Endothelial cell of umbilical vein (primary cell): ENCODE results near the gene PTGIR. TPM values are rescaled to one million over a fixed set of nuclear protein-coding genes. Genes with fewer than 3 reads are reported as not detected.

Source experiments
- BruUV-seq: library from RNA; stranded (reverse); fragments of 400-500 nt; replicated peaks from 2 replicates; lab custom pipeline; 2021; lab: Mats Ljungman, UMichigan
- CTCF ChIA-PET: fragments of 300-600, 350-600 bp; sonication (Branson Sonifier 250); formaldehyde crosslinking; loops from one replicate; lab custom pipeline; 2021; ENCODE audit warnings: antibody characterized with exemption, inconsistent platforms; lab: Charles Lee
- POLR2A ChIA-PET: fragments of 300-600, 350-600 bp; sonication (Branson Sonifier 250); formaldehyde crosslinking; loops from one replicate; lab custom pipeline; 2021; ENCODE audit warnings: antibody characterized with exemption, inconsistent platforms; lab: Charles Lee
- DNase-seq: peaks from one replicate; pipeline ENCODE4 v3.0.0-alpha.2; 2011; ENCODE audit warnings: low read depth, low spot score
- FAIRE-seq: peaks from 2 replicates; lab custom pipeline; 2011; peaks lifted over from hg19 to GRCh38; lab: Jason Lieb, UNC
- H2AFZ ChIP-seq: 2 replicates; pipeline ENCODE4 v1.6.0; 2012; ENCODE audit warnings: low read depth, low read length, control low read depth, inconsistent platforms
- H3K27ac ChIP-seq: 2 replicates; pipeline ENCODE4 v1.5.1; 2011; ENCODE audit warnings: low read depth, mild to moderate bottlenecking, control low read depth, low read length, moderate library complexity; ENCODE audit not compliant: insufficient read depth
- H3K27me3 ChIP-seq, 2 experiments: 2 replicates each; pipeline versions ENCODE4 v1.6.0 to v1.6.1; 2011; ENCODE audit warnings: low read length in 2 of 2, mixed read lengths in 1 of 2; ENCODE audit not compliant: control insufficient read depth in 2 of 2, insufficient read depth in 2 of 2
- H3K36me3 ChIP-seq, 2 experiments: 2 replicates in 1 of 2; 3 replicates in 1 of 2; pipeline ENCODE4 v1.5.1; 2011; ENCODE audit warnings: low read length in 2 of 2, mild to moderate bottlenecking in 1 of 2, moderate library complexity in 1 of 2; ENCODE audit not compliant: control insufficient read depth in 2 of 2, insufficient read depth in 2 of 2; ENCODE audit errors: extremely low read depth in 1 of 2
- H3K4me1 ChIP-seq: 3 replicates; pipeline ENCODE4 v1.5.1; 2011; ENCODE audit warnings: mild to moderate bottlenecking, low read length; ENCODE audit not compliant: control insufficient read depth, insufficient read depth; ENCODE audit errors: extremely low read depth
- H3K4me2 ChIP-seq: 2 replicates; pipeline ENCODE4 v1.6.1; 2011; ENCODE audit warnings: low read length, control low read depth, mixed read lengths; ENCODE audit not compliant: insufficient read depth
- H3K4me3 ChIP-seq, 3 experiments: fragments of 200-600 bp in 1 of 3; sonication (generic), shearing (Covaris generic) in 1 of 3; replicated peaks in 1 of 3; 2 replicates each; pipeline ENCODE4 v1.5.1; 2011 to 2016; ENCODE audit warnings: control low read depth in 3 of 3, low read length in 3 of 3, mild to moderate bottlenecking in 2 of 3, inconsistent platforms in 1 of 3, low read depth in 1 of 3, moderate library complexity in 1 of 3; ENCODE audit not compliant: insufficient read depth in 1 of 3
- H3K79me2 ChIP-seq: 2 replicates; pipeline ENCODE4 v1.6.0; 2012; ENCODE audit warnings: low read length, inconsistent platforms; ENCODE audit not compliant: control insufficient read depth, insufficient read depth
- H3K9ac ChIP-seq: replicated peaks from 2 replicates; pipeline ENCODE3; 2011; ENCODE audit warnings: low read length, control low read depth; ENCODE audit not compliant: insufficient read depth; ENCODE audit errors: extremely low read depth
- H3K9me1 ChIP-seq: replicated peaks from 3 replicates; pipeline ENCODE4 v1.6.0; 2011; ENCODE audit warnings: mild to moderate bottlenecking, low read length; ENCODE audit not compliant: control insufficient read depth, insufficient read depth; ENCODE audit errors: extremely low read depth
- H3K9me3 ChIP-seq: replicated peaks from 2 replicates; pipeline ENCODE4 v1.5.1; 2012; ENCODE audit warnings: low read length, inconsistent platforms; ENCODE audit not compliant: control insufficient read depth, insufficient read depth
- H4K20me1 ChIP-seq: replicated peaks from 2 replicates; pipeline ENCODE3; 2011; ENCODE audit warnings: mild to moderate bottlenecking, low read length; ENCODE audit not compliant: control insufficient read depth, insufficient read depth; ENCODE audit errors: extremely low read depth
- CTCF ChIP-seq, 2 donors: IDR thresholded peaks; 1 replicate in 1 of 2; 2 replicates in 1 of 2; pipeline ENCODE4 v1.5.1; 2011; ENCODE audit warnings: low read length in 2 of 2, mild to moderate bottlenecking in 2 of 2, moderate library complexity in 2 of 2, control low read depth in 1 of 2, inconsistent platforms in 1 of 2, low read depth in 1 of 2; ENCODE audit not compliant: insufficient read depth in 1 of 2; ENCODE audit errors: extremely low read depth in 1 of 2
- EZH2 ChIP-seq: IDR thresholded peaks from 2 replicates; pipeline ENCODE4 v1.6.1; 2012; ENCODE audit warnings: borderline replicate concordance, low read depth, mild to moderate bottlenecking, moderate library complexity, low read length, inconsistent platforms; ENCODE audit not compliant: severe bottlenecking
- FOS ChIP-seq: IDR thresholded peaks from 2 replicates; pipeline ENCODE4 v1.6.1; 2011; ENCODE audit warnings: mild to moderate bottlenecking, low read length, moderate library complexity, borderline replicate concordance; ENCODE audit not compliant: insufficient read depth
- GATA2 ChIP-seq: IDR thresholded peaks from 2 replicates; pipeline ENCODE4 v1.7.0; 2011; ENCODE audit warnings: low read depth, mild to moderate bottlenecking, moderate library complexity, mixed read lengths, low read length; ENCODE audit not compliant: insufficient read length, insufficient read depth
- POLR2AphosphoS5 ChIP-seq: IDR thresholded peaks from 2 replicates; pipeline ENCODE4 v1.6.1; 2012; ENCODE audit warnings: low read depth, mild to moderate bottlenecking, control low read depth, low read length, moderate library complexity; ENCODE audit not compliant: insufficient read depth
- dilution Hi-C: fragments of 300-500 bp; cut with MboI; formaldehyde crosslinking; loops from one replicate; pipeline ENCODE4 v1.15.0; 2019; ENCODE audit warnings: low sequenced_read_pairs; ENCODE audit not compliant: extremely low pct_ligation_motif_present
- intact Hi-C: fragments of 100-400 bp; cut with micrococcal nuclease; formaldehyde crosslinking; loops from one replicate; pipeline ENCODE4 v1.10.0; 2022
- polyA plus RNA-seq, 4 experiments: library from polyadenylated mRNA; depleted of rRNA in 3 of 4; stranded (reverse) in 3 of 4; unstranded in 1 of 4; fragments of >200 nt; gene quantifications; 2 replicates each; pipeline versions ENCODE4 v1.2.1 to v1.2.3, GENCODE V29; 2011 to 2012; ENCODE audit warnings: missing spikeins in 1 of 4
- total RNA-seq: library from RNA; stranded (reverse); gene quantifications from 2 replicates; pipeline ENCODE4 v1.2.3, GENCODE V29; 2021

Gene PTGIR
- total and polyA plus RNA-seq, 2 donors (not counting 3 experiments of a cell fraction or from before 2014, with no cell fraction given) = 0.55 to 2.7 TPM

- Histone ChIP-seq H3K4me3 (no peak overlapping the region), H3K4me2 (no peak overlapping the region), H3K9ac (no peak overlapping the region), H3K4me1 (peaks cover 4% of the 10 kb centered on the region), H3K27me3 (no peaks in the 10 kb centered on the region), H3K79me2 (peaks cover 27% of the 10 kb centered on the region), H3K9me3 (no peaks in the 10 kb centered on the region), H4K20me1 (no peaks in the 10 kb centered on the region), H2AFZ (no peak overlapping the region), H3K27ac (no peak overlapping the region), H3K36me3 (peaks cover 13 to 51% of the 10 kb centered on the region in 2 experiments), H3K9me1 (no peaks in the 10 kb centered on the region)
- ChIA-PET CTCF (interaction anchor here (4.0 kb wide), 1 partner anchor 53 kb away, joined by 22 read pairs; the partner anchor contains the start of gene DACT3), POLR2A (interaction anchor here (0.6 kb wide), 1 partner anchor 64 kb away, joined by 4 read pairs; no protein-coding TSS in a partner anchor)
- FAIRE-seq (no peak), DNase-seq (no peak)
- intact Hi-C loops (no loop called here), dilution Hi-C loops (no loop called here)
- no TSS peak for BruUV-seq
- TF ChIP-seq GATA2 = no peak
- TF ChIP-seq CTCF (IDR thresholded peaks at IDR 0.05; ENCODE audit: extremely low read depth in 1 of 2, insufficient read depth in 1 of 2, low read depth in 1 of 2, low read length in 2 of 2) = no peak
- TF ChIP-seq FOS = no peak
- no peak for TF ChIP-seq EZH2
- no peak for TF ChIP-seq POLR2AphosphoS5
Measured at GRCh38 chr19:46608581-46609345, 16.1 kb downstream of the PTGIR start.
